BJ (cell line): ENCODE data around the gene TBX5. TPM values are rescaled to one million over a fixed set of nuclear protein-coding genes. Genes with fewer than 3 reads are reported as not detected.

ENCODE experiments used
- CTCF ChIA-PET: fragments of 350-600 bp; formaldehyde crosslinking; extraction: SDS; loops from one replicate; lab custom pipeline; 2021; ENCODE audit warnings: antibody characterized with exemption, inconsistent platforms; lab: Yijun Ruan, JAX
- POLR2A ChIA-PET: fragments of 300-600 bp; sonication (Branson Sonifier 250); formaldehyde crosslinking; extraction: SDS; loops from one replicate; lab custom pipeline; 2021; ENCODE audit warnings: antibody characterized with exemption; lab: Charles Lee
- DNase-seq: peaks from one replicate; pipeline ENCODE4 v3.0.0-alpha.2; 2011; ENCODE audit warnings: low read depth
- H3K27me3 ChIP-seq: 2 replicates; pipeline ENCODE4 v1.6.0; 2011; ENCODE audit warnings: low read length; ENCODE audit not compliant: control insufficient read depth, insufficient read depth
- H3K36me3 ChIP-seq: 2 replicates; pipeline ENCODE4 v1.5.1; 2011; ENCODE audit warnings: low read length; ENCODE audit not compliant: control insufficient read depth, insufficient read depth
- H3K4me3 ChIP-seq: 2 replicates; pipeline ENCODE4 v1.5.1; 2011; ENCODE audit warnings: low read depth, mild to moderate bottlenecking, control low read depth, low read length
- CTCF ChIP-seq: IDR thresholded peaks from 2 replicates; pipeline ENCODE4 v1.5.1; 2011; ENCODE audit warnings: low read depth, mild to moderate bottlenecking, control low read depth, inconsistent platforms, low read length, moderate library complexity; ENCODE audit not compliant: insufficient read depth
- polyA plus RNA-seq: library from polyadenylated mRNA; depleted of rRNA; stranded (reverse); fragments of >200 nt; gene quantifications from 2 replicates; pipeline ENCODE4 v1.2.3, GENCODE V29; 2011

Gene TBX5
- polyA plus RNA-seq, 1 experiment = 30.8 TPM

- DNase-seq = no peak
- Histone ChIP-seq H3K4me3 (peak overlapping the region; percentile 90), H3K27me3 (no peaks in the 10 kb centered on the region), H3K36me3 (peaks cover 14% of the 10 kb centered on the region)
- TF ChIP-seq CTCF = no peak
- POLR2A ChIA-PET = no interaction called here
- CTCF ChIA-PET = interaction anchor here (0.8 to 5.4 kb wide), 9 partner anchors 17 to 438 kb away, joined by 3 to 26 read pairs (median 4); no protein-coding TSS in a partner anchor
Measured at GRCh38 chr12:114404926-114405518, 922 bp downstream of the TBX5 start.

- CTCF ChIA-PET = interaction anchor here (0.6 to 5.4 kb wide), 9 partner anchors 22 to 438 kb away, joined by 3 to 26 read pairs (median 4); no protein-coding TSS in a partner anchor
- TF ChIP-seq CTCF = no peak
- H3K27me3 ChIP-seq = no peaks in the 10 kb centered on the region
- POLR2A ChIA-PET = interaction anchor here (0.8 kb wide), 1 partner anchor 19 kb away, joined by 5 read pairs; no protein-coding TSS in a partner anchor
- no peak for DNase-seq
- H3K4me3 ChIP-seq = peak overlapping the region; percentile 90
- peaks cover 16% of the 10 kb centered on the region for H3K36me3 ChIP-seq
Measured at GRCh38 chr12:114404083-114404925, 1.6 kb downstream of the TBX5 start.

GRCh38 chr12:114403690-114404066 lies 2.3 kb downstream of the TBX5 start:
- POLR2A ChIA-PET = interaction anchor here (0.8 kb wide), 1 partner anchor 18 kb away, joined by 5 read pairs; no protein-coding TSS in a partner anchor
- Histone ChIP-seq H3K27me3 (no peaks in the 10 kb centered on the region), H3K36me3 (peaks cover 18% of the 10 kb centered on the region), H3K4me3 (peak overlapping the region; percentile 90)
- no peak for TF ChIP-seq CTCF
- DNase-seq = no peak
- CTCF ChIA-PET = interaction anchor here (0.6 to 2.4 kb wide), 3 partner anchors 31 to 423 kb away, joined by 3 to 11 read pairs (median 6); no protein-coding TSS in a partner anchor

GRCh38 chr12:114403011-114403689 lies 2.8 kb downstream of the TBX5 start:
- POLR2A ChIA-PET = no interaction called here
- peaks cover 21% of the 10 kb centered on the region for H3K36me3 ChIP-seq
- peak; percentile 52 for TF ChIP-seq CTCF
- CTCF ChIA-PET = interaction anchor here (0.6 to 2.4 kb wide), 3 partner anchors 31 to 423 kb away, joined by 3 to 6 read pairs (median 3); no protein-coding TSS in a partner anchor
- DNase-seq = no peak
- peak overlapping the region; percentile 90 for H3K4me3 ChIP-seq
- no peaks in the 10 kb centered on the region for H3K27me3 ChIP-seq
